ENCODE measurements around the gene FBXO48. TPM values are rescaled to one million over a fixed set of nuclear protein-coding genes. Genes with fewer than 3 reads are reported as not detected.

Gene FBXO48
- total and polyA plus RNA-seq, 2 of the 4 experiments (the other 2 are of a cell fraction): 0.18 to 0.43 TPM

DNA sequence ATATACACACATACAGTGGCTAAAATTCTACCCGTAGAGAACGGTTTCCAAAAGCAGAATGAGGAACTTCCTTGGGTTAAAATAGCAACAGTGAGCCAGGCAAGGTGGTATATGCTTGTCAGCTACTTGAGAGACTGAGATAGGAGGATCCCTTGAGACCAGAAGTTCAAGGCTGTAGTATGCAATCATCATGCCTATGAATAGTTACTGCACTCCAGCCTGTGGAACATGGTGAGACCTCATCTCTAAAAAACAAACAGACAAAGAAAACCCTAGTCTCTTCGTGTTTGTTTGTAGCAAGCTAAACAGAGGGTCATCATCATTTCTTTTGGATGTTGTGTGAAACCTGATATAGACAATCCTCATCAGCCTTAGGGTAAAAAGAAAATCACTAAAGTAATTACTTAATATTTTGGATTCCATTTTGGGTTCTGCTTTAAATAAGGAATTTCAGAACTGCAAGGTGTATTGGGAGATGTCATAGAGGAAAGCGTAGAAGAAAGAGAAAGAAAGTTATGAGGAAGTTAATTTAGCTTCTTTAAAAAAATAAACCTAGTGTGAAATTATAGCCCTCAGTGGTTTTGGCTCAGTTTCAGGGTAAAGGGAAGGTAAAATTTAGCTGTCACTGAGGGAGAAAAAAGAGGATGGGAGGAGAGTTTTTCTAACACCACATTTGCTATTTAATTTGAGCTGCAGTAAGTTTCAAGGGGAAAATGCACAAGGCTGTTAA is 55.5 kb downstream of the FBXO48 start:
- intact Hi-C loops (cut with micrococcal nuclease): no loop called here
- no peak overlapping the region for H3K4ac ChIP-seq (ENCODE audit: low read depth, low read length)
- no peak overlapping the region for H3K23ac ChIP-seq (ENCODE audit: low read depth, low read length)
- H4K20me1 ChIP-seq (ENCODE audit: insufficient read depth, low read length): no peaks in the 10 kb centered on the region
- no peak overlapping the region for H2BK15ac ChIP-seq (ENCODE audit: low read depth, low read length)
- no peak overlapping the region for H3K56ac ChIP-seq (ENCODE audit: extremely low read depth, insufficient read depth, low read length)
- H3K79me1 ChIP-seq (ENCODE audit: low read depth in 1 of 2, low read length in 2 of 2): no peaks in the 10 kb centered on the region
- H2BK120ac ChIP-seq (ENCODE audit: low read depth, low read length): no peak overlapping the region
- no peak overlapping the region for H3K14ac ChIP-seq (replicated peaks; ENCODE audit: low read depth, low read length)
- no peak overlapping the region for H4K8ac ChIP-seq (ENCODE audit: low read depth in 2 of 2, low read length in 2 of 2)
- TF ChIP-seq MXI1 (IDR thresholded peaks at IDR 0.05; ENCODE audit: borderline replicate concordance, low read depth, low read length) (no peak), FOS (IDR thresholded peaks at IDR 0.05; ENCODE audit: low read depth, low read length) (no peak), BHLHE40 (IDR thresholded peaks at IDR 0.05; ENCODE audit: low read depth, low read length) (no peak), NFE2L2 (IDR thresholded peaks at IDR 0.05; ENCODE audit: low read depth, low read length) (no peak), MAFK (IDR thresholded peaks at IDR 0.05; ENCODE audit: low read depth, low read length) (no peak), SMC3 (IDR thresholded peaks at IDR 0.05; ENCODE audit: low read depth, low read length) (no peak), CHD1 (IDR thresholded peaks at IDR 0.05; ENCODE audit: low read depth, low read length) (no peak), RFX5 (IDR thresholded peaks at IDR 0.05; ENCODE audit: low read depth, low read length) (no peak), CEBPB (IDR thresholded peaks at IDR 0.05; ENCODE audit: low read depth, low read length) (no peak), POLR2A (IDR thresholded peaks at IDR 0.05; ENCODE audit: low read depth, low read length) (no peak), RCOR1 (IDR thresholded peaks at IDR 0.05; ENCODE audit: insufficient replicate concordance, low read length) (no peak), RAD21 (IDR thresholded peaks at IDR 0.05; ENCODE audit: low read length) (no peak), MAZ (IDR thresholded peaks at IDR 0.05; ENCODE audit: borderline replicate concordance, low read depth, low read length) (no peak)
- TF ChIP-seq, protein P1, sequence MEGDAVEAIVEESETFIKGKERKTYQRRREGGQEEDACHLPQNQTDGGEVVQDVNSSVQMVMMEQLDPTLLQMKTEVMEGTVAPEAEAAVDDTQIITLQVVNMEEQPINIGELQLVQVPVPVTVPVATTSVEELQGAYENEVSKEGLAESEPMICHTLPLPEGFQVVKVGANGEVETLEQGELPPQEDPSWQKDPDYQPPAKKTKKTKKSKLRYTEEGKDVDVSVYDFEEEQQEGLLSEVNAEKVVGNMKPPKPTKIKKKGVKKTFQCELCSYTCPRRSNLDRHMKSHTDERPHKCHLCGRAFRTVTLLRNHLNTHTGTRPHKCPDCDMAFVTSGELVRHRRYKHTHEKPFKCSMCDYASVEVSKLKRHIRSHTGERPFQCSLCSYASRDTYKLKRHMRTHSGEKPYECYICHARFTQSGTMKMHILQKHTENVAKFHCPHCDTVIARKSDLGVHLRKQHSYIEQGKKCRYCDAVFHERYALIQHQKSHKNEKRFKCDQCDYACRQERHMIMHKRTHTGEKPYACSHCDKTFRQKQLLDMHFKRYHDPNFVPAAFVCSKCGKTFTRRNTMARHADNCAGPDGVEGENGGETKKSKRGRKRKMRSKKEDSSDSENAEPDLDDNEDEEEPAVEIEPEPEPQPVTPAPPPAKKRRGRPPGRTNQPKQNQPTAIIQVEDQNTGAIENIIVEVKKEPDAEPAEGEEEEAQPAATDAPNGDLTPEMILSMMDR (conservative IDR thresholded peaks at IDR 0.05; ENCODE audit: low read depth, low read length): no peak
- TF ChIP-seq, protein P2, sequence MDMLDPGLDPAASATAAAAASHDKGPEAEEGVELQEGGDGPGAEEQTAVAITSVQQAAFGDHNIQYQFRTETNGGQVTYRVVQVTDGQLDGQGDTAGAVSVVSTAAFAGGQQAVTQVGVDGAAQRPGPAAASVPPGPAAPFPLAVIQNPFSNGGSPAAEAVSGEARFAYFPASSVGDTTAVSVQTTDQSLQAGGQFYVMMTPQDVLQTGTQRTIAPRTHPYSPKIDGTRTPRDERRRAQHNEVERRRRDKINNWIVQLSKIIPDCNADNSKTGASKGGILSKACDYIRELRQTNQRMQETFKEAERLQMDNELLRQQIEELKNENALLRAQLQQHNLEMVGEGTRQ (IDR thresholded peaks at IDR 0.05; ENCODE audit: low read depth, low read length): no peak
- TF ChIP-seq, protein P3, sequence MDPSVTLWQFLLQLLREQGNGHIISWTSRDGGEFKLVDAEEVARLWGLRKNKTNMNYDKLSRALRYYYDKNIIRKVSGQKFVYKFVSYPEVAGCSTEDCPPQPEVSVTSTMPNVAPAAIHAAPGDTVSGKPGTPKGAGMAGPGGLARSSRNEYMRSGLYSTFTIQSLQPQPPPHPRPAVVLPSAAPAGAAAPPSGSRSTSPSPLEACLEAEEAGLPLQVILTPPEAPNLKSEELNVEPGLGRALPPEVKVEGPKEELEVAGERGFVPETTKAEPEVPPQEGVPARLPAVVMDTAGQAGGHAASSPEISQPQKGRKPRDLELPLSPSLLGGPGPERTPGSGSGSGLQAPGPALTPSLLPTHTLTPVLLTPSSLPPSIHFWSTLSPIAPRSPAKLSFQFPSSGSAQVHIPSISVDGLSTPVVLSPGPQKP (IDR thresholded peaks at IDR 0.05; ENCODE audit: borderline replicate concordance, low read depth, low read length): no peak
- CTCF ChIA-PET: no interaction called here
- in situ Hi-C loops (cut with MboI; ENCODE audit: low sequenced_read_pairs): no loop called here
- POLR2A ChIA-PET (ENCODE audit: unreplicated experiment): no interaction called here
- no peaks in the 10 kb centered on the region for H3K9me3 ChIP-seq (ENCODE audit: control insufficient read depth, insufficient read depth, low read length)
- no peak overlapping the region for H3K4me2 ChIP-seq (ENCODE audit: low read depth, low read length)
- H3K9ac ChIP-seq (ENCODE audit: low read depth, low read length): no peak overlapping the region
- no peak overlapping the region for H4K5ac ChIP-seq (ENCODE audit: low read depth, low read length)
- ATAC-seq (ENCODE audit: low read depth): no peak
- no peak overlapping the region for H4K91ac ChIP-seq (ENCODE audit: insufficient read depth, low read depth, low read length)
- no peak overlapping the region for H3K18ac ChIP-seq (ENCODE audit: low read depth, low read length)
- no peak overlapping the region for H2BK20ac ChIP-seq (ENCODE audit: low read depth, low read length)
- WGBS, 2 experiments (ENCODE audit: extremely low coverage in 2 of 2, insufficient read length in 1 of 2): 86% methylated on average over 1 of the region's 4 CpGs; no CpG with 5 or more reads in 1 of the 2 experiments
- no peak overlapping the region for H2AFZ ChIP-seq (replicated peaks; ENCODE audit: low read length, poor library complexity)
- no peak overlapping the region for H3K4me3 ChIP-seq (ENCODE audit: insufficient read depth, low read depth, low read length)
- no peaks in the 10 kb centered on the region for H3K36me3 ChIP-seq (ENCODE audit: control insufficient read depth, insufficient read depth, low read length)
- no peak overlapping the region for H3K27ac ChIP-seq (ENCODE audit: insufficient read depth, low read length)
- no peak for DNase-seq
- no TSS peak for BruUV-seq (replicated peaks)
- no peak overlapping the region for H2BK5ac ChIP-seq (ENCODE audit: low read depth, low read length, poor library complexity, severe bottlenecking)
- no peaks in the 10 kb centered on the region for H3K4me1 ChIP-seq (ENCODE audit: control insufficient read depth, insufficient read depth, low read length)
- H2AK5ac ChIP-seq (ENCODE audit: low read depth, low read length): no peak overlapping the region
- no peak overlapping the region for H2AK9ac ChIP-seq (replicated peaks; ENCODE audit: low read depth, low read length, poor library complexity)
- dilution Hi-C loops (cut with HindIII; ENCODE audit: low sequenced_read_pairs, unreplicated experiment): no loop called here
- H3K9me1 ChIP-seq (ENCODE audit: insufficient read depth, low read length): no peaks in the 10 kb centered on the region
- H3K27me3 ChIP-seq (ENCODE audit: control insufficient read depth, insufficient read depth, low read length): peaks cover 11% of the 10 kb centered on the region

Data from IMR-90 (cell line).